ENCODE measurements around the gene OR1E2.
"Not testable (repeated sequence)": the region's sequence is repeated elsewhere in the genome, so short reads cannot be mapped to it uniquely, and the experiment has no call there.

Gene OR1E2

GRCh38 chr17:3433741-3434140, at the start of gene OR1E2:
TSS of gene OR1E2 (minus strand) at chr17:3433841. CDS start at chr17:3433841, 0 bp downstream.
- no peak for DNase-seq

- DNase-seq: no peak
These were observed 49.2 kb upstream of the OR1E2 start for GRCh38 chr17:3482852-3483251.

DNA sequence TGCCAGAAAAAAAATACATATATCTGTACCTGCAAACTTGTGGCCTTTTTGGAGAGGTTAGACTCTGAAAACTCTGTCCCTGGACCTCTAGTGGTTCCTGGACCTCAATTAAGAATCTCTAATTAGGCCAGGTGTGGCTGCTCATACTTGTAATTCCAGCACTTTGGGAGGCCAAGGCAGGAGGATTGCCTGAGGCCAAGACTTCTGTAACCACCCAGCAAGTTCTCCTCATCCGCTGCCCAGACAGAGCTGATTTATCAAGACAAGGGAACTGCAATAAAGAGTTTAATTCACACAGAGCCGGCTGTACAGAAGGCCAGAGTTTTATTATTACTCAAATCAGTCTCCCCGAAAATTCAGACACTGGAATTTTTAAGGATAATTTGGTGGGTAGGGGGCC, 46.3 kb upstream of the OR1E2 start:
- no peak for DNase-seq

DNA sequence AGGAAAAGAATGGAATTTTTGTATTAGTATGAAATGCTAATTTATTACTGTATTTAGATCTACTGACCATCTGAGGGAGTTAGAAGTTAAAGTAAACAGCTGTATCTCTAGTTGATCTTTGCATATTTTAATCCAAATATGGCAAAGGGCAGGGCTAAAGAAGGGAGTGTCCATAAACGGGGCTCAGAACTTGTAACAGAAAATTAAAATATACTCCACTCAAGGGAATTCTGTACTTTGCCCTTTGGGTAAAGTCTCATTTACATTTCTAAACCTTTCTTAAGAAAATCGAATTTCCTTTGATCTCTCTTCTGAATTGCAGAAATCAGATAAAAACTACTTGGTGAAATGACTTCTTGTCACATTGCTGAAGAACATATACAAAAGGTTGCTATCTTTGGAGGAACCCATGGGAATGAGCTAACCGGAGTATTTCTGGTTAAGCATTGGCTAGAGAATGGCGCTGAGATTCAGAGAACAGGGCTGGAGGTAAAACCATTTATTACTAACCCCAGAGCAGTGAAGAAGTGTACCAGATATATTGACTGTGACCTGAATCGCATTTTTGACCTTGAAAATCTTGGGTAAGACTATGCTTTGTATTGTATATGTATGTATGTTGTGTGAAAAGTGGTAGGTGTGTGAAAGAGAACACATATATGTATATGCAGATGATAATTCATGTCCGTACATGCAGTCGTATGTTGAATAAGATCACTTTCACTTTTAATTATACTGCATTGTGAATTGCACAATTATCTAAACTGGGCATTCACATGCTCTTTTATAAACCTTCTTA, 42.4 kb upstream of the OR1E2 start, which contains the start of gene ASPA:
ASPA (plus strand) TSS at position 186 of the 799 bp plus-strand sequence; CDS start at position 349, 163 bp downstream.
- DNase-seq: no peak

DNA sequence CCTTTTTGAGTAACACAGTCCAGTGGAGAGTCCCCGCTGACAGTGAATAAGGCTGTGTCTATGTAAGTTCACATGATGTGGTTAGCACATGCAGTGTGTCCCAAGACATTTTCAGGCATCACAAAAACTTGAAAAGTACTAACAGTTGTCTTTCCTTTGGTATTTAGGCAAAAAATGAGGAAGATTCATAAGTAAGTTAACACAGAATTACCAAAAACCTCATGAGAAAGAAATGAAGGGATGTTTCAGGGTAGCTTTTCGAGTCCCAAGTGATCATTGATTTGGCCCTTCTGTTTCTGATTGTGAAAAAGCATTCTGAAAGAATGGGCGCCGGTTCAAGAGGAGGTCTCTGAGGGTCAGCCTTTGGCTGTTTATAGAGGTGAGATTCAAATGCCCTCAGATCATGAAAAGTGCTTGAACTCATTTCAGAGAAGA, 41.6 kb upstream of the OR1E2 start:
- no peak for DNase-seq

DNA sequence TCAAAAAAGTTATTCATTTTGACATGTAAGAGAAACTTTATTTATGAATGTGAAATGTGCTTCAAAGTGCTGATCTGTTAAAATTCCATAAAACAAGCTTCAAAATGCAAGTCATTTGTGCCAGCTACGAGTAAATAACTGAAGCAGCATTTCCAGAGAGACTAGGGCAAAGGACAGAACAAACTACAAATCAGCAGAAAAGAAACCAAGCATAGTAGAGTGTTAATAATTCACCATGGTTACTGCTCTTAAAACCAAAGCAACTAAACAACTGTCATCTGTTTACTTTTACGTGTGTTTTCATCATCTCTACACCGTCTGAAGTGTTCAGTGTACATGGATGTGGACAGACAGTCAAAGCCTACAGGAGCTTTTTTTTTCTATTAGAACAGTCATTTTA, 40.6 kb upstream of the OR1E2 start:
- DNase-seq: peak; percentile 55

GRCh38 chr17:3472137-3472536, 38.5 kb upstream of the OR1E2 start:
- DNase-seq: no peak

GRCh38 chr17:3471599-3471998, 38.0 kb upstream of the OR1E2 start, which contains the start of gene SPATA22:
TSS of gene SPATA22 (minus strand) at chr17:3471819. CDS start at chr17:3469325, 2,494 bp downstream.
- DNase-seq: no peak

- no peak for DNase-seq
These were observed 35.9 kb upstream of the OR1E2 start for GRCh38 chr17:3469529-3469928.

- DNase-seq: not testable (repeated sequence)
These were observed 32.7 kb upstream of the OR1E2 start for GRCh38 chr17:3466355-3466754.

- DNase-seq: no peak
These were observed 14.5 kb upstream of the OR1E2 start for GRCh38 chr17:3448059-3448665.

- DNase-seq: no peak
These were observed 14.0 kb upstream of the OR1E2 start for GRCh38 chr17:3447625-3448024.

DNA sequence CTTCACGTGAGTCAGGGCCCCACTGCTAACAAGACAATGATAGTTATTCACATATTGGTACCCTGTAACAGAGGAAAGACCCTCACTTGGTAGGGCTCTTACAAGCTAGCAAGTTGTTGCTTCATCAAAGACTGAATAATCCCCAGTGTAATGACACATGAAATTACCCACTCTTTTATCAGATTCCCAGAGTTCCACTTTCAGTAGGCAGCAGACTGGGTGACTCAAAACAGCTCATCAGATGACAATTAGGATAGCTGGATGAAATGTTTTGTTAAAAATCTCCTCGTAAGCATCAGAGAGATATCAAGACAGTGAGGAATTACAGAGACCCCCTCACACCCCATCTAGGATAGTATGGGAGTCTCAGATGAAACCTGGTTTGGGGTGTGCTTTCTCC, 6.8 kb upstream of the OR1E2 start:
- no peak for DNase-seq

DNA sequence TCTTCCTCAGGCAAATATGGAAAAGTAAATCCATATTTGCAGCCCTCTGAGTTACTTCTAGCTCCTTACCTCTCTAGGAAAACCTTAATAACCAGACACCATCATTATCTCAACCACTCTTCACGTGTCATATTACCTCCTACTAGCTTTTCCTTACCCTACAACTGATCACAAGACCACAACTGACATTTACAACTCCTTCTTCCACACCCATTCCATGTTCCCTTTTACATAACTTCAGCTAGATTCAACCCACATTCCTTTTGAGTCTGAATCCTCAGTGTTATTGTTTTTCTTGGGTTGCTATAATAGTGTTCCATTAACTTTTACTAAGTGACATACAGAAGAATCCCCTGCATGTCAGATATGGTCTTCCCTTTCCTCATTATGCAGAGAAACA, 4.7 kb upstream of the OR1E2 start:
- no peak for DNase-seq

DNA sequence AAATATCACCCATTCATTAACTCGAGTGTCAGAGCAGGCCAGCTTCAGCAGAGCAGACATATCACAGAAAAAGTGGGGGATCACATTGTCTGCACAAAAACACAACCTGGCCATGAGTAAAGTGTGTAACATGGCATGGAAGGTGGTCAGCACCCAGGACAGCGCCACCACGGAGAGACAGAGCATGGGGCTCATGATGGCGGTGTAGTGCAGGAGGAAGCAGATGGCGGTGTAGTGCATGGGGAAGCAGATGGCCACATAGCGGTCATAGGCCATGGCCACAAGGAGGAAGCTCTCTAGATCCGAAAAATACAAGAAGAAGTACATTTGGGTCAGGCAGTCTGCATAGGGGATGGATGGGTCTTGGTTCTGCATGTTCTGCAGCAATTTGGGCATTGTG, 426 bp downstream of the OR1E2 start:
- not testable (repeated sequence) for DNase-seq

GRCh38 chr17:3418222-3418621, 15.4 kb downstream of the OR1E2 start:
- DNase-seq: no peak

- no peak for DNase-seq
These were observed 18.0 kb downstream of the OR1E2 start for GRCh38 chr17:3415610-3416009.

GRCh38 chr17:3412216-3412615, 21.4 kb downstream of the OR1E2 start:
- not testable (repeated sequence) for DNase-seq

DNA sequence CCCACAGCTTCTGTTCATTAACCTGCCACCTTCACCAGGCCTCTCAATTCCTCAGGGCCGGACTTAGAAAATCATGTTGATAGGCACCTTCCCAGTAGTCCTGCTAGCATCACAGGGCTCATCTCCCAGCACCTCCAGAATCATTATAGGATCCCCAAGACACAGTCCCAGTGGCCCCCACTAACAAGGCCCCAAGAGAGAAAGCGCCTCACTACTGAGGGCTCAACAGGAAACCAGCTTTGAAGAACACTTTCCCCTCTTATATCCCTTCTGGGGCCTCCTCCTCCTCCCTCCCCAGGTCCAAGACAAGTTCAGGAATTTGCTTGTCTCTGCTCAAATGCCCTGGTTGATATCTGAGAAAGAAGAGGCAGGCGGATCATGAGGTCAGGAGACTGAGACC, 22.6 kb downstream of the OR1E2 start, which contains the start of gene OR3A3:
OR3A3 (plus strand) TSS at position 301 of the 400 bp plus-strand sequence.
- DNase-seq: no peak

DNA sequence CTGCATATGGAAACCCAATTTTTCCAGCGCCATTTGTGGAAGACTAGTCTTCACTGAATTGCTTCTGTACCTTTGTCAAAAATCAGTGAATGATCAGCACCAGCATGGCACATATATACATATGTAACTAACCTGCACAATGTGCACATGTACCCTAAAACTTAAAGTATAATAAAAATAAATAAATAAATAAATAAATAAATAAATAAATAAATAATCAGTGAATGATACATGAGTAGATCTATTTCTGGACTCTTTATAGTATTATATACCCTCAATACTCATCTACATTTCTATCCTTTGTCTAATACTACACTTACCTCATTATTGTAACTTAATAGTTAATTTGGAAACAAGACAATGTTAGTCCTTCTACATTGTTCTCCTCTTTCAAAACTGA, 29.8 kb downstream of the OR1E2 start:
- DNase-seq: not testable (repeated sequence)

DNA sequence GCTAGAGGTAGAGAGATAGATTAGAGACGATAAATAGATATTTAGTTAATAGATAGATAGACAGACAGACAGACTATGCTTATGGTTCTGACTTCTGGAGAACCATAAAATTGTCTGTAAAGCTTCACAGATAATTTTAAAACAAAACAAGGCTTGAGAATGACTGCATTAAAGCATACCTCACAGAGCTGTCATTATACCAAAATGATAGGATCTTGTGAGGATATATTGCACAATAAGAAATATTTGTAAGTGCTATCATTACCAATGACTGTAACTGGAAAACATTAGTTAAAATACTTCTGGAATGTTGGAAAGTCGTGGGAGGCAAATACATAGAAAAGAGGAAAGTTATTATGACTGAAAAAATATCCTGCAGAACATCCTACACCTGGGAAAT, 31.9 kb downstream of the OR1E2 start:
- DNase-seq: no peak

- no peak for DNase-seq
These were observed 33.6 kb downstream of the OR1E2 start for GRCh38 chr17:3400055-3400454.

DNA sequence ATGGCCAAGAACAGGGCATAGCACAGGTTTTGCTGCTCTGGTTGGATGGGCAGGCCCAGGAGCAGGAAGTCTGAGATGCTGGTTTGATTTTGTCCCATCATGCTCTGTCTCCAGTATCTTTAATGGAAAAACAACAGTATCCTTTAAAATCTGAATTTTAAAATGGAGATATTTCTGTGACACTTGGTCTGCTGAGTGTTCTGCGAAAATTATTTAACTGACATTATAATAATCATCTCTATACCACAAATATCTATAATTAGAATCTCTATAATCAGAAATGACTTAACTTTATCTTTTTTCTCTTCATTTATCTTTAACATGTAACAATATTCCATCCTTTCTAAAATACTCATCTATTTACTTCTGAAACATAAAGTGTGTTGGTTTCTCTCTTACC, 35.3 kb downstream of the OR1E2 start, which contains the start of gene OR1E1:
OR1E1 (minus strand) TSS at position 101 of the 400 bp plus-strand sequence; CDS start at position 101, 0 bp downstream.
- DNase-seq: no peak

DNA sequence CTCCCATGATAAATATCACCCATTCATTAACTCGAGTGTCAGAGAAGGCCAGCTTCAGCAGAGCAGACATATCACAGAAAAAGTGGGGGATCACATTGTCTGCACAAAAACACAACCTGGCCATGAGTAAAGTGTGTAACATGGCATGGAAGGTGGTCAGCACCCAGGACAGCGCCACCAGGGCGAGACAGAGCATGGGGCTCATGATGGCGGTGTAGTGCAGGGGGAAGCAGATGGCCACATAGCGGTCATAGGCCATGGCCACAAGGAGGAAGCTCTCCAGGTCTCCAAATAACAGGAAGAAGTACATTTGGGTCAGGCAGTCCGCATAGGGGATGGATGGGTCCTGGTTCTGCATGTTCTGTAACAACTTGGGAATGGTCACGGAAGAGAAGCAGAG, 35.8 kb downstream of the OR1E2 start:
- DNase-seq: not testable (repeated sequence)

Data from DMS79 treated with DMSO at 0.1 percent for 48 hours (cell line).